HG03135 (cell line): ENCODE data around the gene MSI2.

ENCODE experiments used
- ATAC-seq: cut with Tn5 transposase; IDR thresholded peaks from one replicate; pipeline ENCODE4 v1.9.1; 2021; ENCODE audit warnings: mild to moderate bottlenecking, moderate library complexity; ENCODE audit not compliant: unreplicated experiment

The MSI2 gene

GRCh38 chr17:57531648-57532504 is 275.6 kb downstream of the MSI2 start:
- no peak for ATAC-seq

- ATAC-seq = no peak
Measured at GRCh38 chr17:57532556-57532955, 276.2 kb downstream of the MSI2 start.

GRCh38 chr17:57532966-57533365 is 276.6 kb downstream of the MSI2 start:
- ATAC-seq = no peak

- ATAC-seq = no peak
Measured at GRCh38 chr17:57533684-57534305, 277.5 kb downstream of the MSI2 start.

- ATAC-seq = no peak
Measured at GRCh38 chr17:57534863-57535248, 278.5 kb downstream of the MSI2 start.

GRCh38 chr17:57535249-57535966 is 279.1 kb downstream of the MSI2 start:
- ATAC-seq = no peak

GRCh38 chr17:57536289-57536688 is 280.0 kb downstream of the MSI2 start:
- no peak for ATAC-seq

- no peak for ATAC-seq
Measured at GRCh38 chr17:57536789-57537523, 280.6 kb downstream of the MSI2 start.

- no peak for ATAC-seq
Measured at GRCh38 chr17:57537524-57538410, 281.4 kb downstream of the MSI2 start.

GRCh38 chr17:57538736-57539456 is 282.6 kb downstream of the MSI2 start:
- no peak for ATAC-seq

- no peak for ATAC-seq
Measured at GRCh38 chr17:57539529-57540301, 283.4 kb downstream of the MSI2 start.

GRCh38 chr17:57540596-57540995 is 284.3 kb downstream of the MSI2 start:
- no peak for ATAC-seq

GRCh38 chr17:57541049-57541448 is 284.7 kb downstream of the MSI2 start:
- no peak for ATAC-seq

- ATAC-seq = no peak
Measured at GRCh38 chr17:57541472-57542394, 285.4 kb downstream of the MSI2 start.

GRCh38 chr17:57542510-57542909 is 286.2 kb downstream of the MSI2 start:
- no peak for ATAC-seq

- ATAC-seq = no peak
Measured at GRCh38 chr17:57543230-57543629, 286.9 kb downstream of the MSI2 start.

- ATAC-seq = no peak
Measured at GRCh38 chr17:57544401-57544800, 288.1 kb downstream of the MSI2 start.
